Right kidney (tissue), 1 donor: ENCODE measurements around the gene ASPG.
A peak's percentile ranks its signal among the peaks of the same experiment; 100 is the strongest.

Experiments used
- DNase-seq: peaks from one replicate; pipeline ENCODE4 v3.0.0-alpha.2; 2016

ASPG gene

DNA sequence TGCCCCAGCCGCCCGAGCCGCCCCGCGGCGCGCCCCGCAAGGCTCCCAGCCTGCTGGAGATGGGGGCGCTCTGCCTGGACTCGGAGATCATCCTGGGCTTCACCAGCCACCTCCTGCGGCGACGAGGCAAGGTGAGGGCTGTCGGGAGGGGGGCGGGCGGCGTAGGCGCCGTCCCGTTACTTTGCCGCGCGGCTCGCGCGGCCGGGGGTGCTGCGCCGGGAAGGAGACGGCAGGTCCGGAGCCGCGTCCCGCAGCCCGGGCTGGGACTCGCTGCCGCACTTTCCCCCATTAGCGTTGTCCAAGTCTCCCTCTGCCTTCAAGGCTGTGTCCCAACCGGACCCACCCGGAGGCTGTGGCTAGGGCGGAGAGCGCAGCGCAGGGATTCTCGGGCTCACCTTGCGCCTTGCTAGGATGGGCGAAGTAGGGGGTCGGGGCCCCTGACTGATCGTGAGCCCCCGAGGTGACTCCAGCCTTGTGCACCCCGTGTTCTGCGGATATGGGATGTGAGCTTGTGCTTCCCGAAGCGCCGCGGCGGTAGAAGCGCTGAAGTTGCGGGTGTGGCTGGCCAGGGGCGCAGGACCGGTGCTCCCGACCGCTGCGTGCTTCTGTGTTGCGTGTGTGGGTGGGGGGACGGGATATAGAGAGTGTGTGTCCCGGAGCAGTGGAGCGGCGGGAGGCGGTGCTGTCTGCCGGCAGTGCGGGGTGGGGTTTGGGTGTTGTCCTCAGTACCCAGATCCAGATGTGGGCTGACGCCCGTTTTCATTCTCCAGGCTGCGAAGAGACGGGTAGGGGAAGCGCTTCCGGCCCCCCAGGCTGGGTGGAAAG, 51.2 kb downstream of the ASPG start:
- DNase-seq: peak; percentile 52

DNA sequence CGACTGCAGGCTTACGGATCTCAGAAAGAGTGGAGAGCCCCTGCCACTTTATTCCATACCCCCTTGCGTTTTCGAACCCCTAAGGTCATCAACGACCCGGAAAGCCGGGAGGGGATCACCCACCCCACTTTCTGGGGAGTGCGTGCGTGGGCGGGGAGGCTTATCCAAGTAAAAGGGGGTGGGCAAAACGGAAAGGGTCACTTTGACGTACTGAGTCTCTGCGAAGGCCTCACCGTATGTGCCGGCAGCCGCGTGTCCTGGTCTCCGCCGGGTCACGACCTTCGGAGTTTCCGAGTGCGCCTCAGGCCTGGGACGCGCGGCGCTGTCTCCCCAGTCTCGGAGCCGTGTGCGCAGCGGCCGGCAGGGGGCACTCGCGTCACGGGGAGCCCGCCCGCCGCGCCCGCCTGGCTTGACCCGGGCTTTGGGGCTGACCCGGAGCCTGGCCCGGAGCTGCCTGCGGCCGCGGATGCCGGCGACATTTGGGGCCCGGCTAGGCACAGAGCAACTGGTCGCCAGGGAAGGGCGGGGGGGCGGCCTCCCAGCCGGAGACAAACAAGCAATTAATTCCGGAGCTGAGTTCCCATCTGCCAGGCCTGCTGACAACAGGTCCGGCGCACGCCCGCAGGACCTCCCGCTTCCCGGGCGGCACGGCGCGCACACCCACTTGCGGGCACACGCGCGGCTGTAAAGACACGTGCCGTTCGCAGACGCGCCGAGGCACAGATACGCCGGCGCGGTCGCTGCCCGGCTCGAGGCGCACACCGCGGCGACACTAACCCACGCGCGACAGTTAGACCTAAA, 52.0 kb downstream of the ASPG start:
- DNase-seq: peak; percentile 86

DNA sequence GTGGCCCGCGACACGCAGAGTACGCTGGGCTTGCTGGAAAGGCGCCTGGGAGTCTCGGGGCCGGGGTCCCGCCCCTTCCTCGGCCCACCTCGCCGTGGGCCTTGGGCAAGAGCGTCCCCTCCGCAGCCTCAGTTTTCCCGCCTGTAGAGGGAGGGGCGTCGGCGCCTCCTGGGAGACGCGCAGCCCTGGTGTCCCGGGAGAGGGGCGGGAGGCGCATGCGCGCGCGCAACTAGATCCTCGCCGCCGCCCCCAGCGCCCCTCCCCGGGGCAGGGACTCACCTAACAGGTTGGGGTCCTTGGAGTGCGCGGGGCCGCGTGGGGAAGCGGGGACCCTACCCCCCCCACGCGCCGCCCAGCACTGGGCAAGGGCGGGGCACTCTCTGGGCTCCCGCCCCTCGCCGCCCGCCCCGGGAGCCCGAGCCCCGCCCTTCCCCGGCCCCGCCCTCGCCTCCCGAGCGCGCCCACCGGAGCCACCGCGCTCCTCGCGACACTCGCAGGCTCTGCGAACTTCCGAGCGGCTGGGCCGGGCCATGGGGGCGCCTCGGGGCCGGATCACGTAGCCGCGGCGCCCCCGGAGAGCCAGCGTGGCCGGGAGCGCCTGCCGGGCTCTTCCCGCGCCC, 52.7 kb downstream of the ASPG start, which contains the start of gene KIF26A:
Gene KIF26A (plus strand): TSS at position 490 of the 620 bp plus-strand sequence. CDS start 136 bp downstream, outside the sequence.
- peak; percentile 85 for DNase-seq

DNA sequence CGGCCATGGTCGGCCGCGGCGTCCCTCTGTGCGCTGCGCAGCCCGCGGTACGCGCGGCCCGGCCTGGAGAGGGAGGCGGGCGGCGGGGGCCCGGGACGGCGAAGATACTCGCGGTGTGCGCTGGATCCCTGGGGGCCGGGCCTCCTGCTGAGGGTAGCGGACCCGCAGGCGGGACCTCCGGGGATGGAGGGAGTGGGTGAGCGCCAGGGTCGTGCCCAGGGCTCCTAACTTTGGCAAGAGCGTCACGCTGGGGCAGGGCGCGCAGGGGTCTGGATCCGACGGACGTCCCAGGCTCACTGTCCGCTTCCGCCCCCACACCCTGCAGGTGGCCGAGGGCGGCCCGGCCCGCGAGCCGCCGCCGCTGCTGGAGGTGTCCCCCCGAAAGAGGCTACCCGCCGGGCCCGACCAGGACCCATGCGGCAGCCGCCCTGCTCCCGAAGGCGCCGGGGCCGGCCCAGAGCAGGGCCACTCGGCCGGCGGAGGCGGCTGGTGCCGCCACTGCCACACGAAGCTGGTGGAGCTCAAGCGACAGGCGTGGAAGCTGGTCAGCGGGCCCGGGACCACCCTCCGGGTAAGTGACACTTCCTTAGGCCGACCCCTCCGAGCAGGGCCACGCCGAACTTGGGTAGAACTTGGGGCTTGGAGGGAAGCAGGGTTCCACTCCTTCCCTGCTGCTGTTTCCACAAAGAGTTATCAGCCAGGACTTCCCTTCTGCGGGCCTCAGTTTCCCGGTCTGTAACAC, 53.4 kb downstream of the ASPG start:
- peak; percentile 72 for DNase-seq

DNA sequence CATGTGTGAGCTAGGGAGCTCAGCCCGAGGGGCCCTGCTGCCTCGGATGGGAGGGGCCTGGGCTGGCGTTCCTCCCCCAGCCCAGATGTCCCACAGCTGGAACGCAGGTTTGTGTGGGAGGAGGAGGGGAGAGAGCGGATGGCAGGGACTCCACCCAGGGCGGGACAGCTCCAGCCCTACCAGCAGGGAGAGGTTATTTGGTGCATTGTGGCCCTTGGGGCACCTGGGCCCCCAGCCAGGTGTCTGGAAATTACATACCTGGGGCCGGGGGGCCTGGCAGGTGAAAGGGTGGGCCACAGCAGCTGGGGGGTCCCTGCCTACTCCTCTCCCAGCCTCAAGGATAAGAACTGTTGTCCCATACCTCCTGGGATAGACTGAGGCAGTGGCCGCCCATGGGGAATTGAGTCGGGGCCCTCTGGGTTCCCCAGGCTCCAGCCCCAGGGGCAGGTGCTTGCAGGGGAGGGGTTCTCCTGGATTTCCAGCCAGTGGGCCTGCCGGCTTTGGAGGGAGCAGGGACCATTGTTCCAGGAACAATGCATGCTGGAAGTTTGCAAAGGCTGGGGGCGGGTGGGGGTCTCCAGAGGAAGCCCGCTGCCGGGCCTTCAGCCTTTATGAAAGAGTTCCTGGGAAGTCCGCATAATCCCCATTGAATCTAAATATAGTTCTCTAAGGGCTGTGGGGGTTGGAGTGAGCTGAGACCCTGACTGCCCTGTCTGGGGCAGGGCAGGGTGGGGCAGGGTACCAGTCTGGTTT, 54.1 kb downstream of the ASPG start:
- no peak for DNase-seq

DNA sequence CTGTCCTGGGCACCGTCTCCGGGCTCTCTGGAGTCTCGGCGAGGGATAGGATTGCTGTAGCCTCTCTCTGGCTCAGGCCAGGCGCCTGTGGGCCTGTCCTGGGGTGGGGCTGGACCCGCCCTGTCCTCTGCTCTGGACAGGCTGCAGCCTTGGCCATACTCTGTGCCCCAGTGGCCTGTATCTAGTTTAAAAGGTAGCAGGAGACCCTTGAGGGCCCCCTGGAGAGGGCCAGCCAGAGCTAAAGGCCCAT, 54.6 kb downstream of the ASPG start:
- no peak for DNase-seq

DNA sequence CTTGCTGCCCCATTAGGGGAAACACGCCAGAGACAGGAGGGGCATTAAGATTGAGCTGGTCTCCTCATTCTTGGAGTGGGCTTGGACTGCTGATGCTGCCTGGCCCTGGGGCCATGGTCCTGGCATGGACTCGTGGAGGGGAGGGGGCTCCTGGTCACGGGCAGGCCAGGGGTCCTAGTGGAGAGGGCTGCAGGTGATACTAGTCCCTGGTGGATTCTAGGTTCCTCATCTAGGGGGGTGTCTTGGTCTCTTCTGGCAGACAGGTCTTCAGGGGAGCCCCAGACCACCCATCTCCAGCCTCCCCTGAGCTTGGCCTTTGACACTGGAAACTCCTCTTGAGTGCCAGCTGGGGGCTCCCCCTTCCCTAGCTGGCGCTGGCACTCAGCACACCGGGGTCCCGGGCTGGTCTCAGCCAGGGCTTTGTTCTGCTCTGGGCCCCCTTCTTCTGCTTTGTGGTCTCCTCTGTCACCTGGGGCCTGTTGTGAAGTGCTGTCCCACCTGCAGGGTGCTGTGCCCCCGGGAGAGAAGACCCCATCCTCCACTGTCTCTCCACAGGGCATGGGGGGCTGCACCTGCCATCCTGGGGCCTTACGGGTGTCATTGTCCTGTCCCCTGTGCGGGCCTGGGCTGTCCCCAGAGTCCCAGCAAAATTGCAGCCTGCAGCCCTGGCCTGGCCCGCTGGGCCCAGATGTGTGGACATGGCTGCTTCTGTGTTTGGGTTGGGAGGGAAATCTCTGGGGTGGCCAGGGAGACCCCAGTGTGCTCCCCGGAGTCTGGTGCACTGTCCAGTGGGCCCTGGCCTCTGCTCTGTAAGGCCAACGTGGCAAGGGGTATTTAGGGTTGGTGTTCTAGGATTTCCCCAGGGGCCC, 55.2 kb downstream of the ASPG start:
- no peak for DNase-seq

DNA sequence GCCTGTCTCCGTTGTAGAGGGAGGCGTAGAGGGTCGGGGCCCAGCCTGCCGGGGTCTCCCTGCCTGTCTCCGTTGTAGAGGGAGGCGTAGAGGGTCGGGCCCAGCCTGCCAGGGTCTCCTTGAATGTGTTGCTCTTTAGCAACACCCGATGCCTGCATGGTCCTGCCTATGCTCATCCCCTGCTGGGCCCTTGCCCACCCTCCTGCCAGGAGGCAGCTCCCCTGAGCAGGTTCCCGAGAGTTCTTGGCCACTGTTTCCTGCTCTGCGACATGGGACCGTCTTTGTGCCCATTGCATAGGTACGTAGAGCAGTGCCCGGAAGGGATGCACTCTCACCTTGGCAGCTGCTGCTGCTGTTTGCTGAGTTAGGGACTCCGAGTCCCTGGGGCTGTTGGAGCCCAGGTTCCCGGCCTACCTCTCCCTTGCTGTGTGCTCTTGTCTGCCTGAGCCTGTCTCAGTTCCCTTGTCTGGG, 56.2 kb downstream of the ASPG start:
- no peak for DNase-seq

DNA sequence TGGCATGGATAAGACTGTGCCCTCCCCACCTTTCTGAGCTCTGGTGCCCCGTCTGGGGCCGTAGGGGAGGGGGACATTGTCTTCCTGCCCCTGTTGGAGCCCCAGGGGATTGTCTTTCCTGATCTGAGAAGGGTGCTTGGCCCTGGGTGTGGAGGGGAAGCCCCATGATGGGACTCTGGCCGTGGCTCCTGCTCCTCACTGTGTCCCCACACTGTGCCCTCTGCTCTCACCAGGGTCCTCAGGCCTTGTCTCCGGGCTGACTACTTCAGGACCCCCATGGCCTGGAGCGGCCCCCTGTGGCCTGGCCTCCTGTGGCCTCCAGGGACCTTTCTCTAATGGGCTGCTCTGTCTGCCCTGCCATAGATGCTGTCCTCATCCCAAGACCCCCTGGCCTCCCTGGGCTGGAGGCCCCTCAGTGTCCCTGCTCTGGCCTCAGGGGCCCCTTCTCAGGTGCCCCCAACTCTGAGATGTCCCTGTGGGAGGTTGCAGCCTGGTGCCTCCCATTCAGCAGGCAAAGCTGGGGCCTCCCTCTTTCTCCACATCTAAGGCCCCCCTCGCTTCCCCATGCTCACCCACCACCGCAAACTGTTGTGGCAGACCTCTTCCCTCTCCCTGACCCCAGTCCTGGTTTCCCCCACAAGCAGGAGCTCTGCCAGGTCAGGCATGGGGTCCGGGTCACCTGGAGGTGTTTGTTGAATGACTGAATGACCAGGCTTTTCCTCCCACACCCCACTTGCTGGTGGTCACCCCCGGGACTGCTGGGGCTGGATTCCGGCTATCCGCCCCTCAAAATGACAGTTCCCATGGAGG, 56.8 kb downstream of the ASPG start:
- DNase-seq: no peak

DNA sequence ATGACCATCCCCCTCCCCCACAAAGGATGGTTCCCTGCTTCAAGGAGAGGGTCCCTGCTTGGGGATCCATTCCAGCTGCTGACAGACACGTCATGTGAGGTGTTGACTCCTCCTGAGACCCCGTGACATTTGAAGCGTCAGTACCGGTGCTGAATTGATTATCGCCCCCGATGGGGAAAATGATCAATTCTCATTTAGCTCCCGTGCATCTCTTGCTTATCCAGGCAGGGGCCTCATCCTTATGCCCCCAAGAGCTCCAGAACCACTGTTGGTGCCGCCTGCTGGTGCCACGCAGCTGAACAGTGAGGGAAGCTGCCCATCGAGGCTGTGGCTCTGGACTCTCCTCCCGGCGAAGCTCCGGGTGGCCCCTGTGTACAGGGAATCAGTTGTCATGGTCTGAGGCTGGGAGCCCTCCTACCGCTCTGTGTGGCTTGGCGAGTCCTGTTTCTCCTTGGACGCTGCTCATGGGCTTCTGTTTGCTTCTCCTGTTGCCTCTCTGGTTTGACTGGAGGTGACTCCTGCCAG, 57.5 kb downstream of the ASPG start:
- DNase-seq: no peak

DNA sequence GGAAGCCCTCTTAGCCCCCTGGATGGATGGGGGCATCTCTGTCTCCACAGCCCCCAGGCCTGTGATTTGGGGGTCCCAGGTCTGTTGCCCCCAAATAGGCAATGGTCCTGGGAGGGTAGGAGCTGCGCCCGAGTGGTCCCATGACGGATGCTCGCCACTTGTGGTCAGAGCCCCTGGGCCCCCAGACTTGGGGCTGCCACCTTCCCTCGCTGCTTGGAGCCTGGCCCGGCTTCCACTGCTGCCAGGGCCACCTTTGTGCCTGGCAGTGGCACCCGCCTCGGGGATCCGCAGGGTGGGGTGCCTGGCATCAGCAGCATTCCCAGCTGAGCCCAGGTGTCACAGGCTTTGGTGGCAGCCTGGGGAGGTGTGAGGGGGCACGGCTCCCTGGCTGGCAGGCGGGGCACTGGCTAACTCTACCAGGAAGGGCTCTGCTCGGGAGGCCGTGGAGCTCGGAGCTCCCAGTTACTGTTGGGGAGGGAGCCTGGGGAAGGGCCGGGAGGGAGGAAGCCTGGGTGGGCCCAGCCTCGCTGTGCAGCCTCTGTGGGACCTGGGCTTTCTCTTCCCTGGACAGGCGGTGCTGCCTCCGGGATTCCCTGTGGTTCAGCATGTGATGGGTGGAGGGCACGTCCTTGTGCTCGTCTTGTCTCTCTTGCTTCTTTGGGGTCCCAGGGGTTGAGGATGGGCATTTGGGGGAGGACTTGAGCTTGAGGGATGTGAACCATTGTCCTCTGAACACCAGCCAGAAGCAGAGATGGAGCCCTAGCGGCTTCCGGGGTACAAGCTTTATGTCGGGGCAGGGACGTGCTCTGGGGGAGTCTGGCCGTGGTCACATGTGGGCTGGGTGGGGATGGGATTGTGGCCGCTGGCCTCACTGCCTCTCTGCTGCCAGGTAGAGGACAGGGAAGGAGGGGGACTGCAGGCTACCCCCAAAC, 58.3 kb downstream of the ASPG start:
- no peak for DNase-seq

DNA sequence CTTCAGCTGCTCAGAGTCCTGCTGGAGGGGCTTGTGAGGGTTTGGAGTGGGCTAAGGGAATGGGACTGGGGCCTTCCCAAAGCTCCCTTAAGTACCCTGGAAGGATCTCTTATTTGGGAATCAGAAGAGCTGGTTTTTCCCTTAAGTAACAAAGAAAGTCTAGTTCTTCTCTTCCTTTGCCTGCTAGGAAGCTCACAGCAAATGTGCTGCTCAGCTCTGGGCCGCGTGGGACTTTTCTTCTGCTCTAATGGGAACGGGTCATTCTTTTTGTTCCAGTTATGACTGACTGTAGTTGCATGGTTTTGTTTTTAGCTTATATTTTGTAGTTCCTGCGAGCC, 58.9 kb downstream of the ASPG start:
- DNase-seq: no peak

DNA sequence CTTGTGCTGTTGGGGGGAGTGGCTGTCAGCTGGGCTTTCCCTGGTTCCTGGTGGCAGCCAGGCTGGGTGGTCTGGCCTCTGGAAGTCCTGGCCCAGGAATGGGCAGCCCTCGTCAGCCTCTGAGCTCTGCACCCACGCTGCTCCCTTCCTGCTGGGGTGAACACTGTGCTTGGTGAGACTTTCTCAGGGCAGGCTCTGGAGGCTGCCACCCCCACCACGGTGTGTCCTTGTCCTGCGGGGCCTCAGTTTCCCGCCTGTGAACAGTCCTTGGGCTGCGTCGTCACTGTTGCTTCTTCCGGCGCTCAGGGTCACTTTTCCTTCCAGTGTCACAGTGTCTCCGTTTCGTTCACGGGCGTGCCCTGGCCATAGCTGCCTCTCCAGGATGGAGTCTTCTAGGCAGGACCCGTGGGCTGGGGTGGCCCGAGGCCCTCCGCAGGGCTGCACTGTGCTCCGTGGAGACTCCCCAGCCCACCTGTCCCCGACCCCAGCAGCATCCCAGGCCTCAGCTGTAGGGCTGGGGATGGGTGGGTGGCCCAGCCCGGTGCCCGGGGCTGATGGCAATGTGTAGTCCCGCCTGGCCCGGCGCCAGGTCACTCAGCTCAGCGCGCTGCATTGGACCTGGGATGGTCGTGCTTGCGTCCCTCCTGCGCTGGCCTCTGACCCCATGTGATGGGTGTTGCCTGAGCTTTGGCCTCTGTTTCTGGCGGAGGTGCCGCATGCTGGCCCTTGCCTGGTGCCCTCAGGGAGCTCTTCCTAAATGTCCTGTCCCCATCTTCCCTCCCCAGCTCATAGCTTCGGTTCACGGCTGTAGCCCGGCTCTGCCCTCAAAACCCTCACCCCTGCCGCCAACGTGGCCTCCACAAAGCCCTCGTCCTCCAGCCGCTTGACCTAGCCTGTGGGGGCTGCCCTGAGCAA, 59.7 kb downstream of the ASPG start:
- DNase-seq: no peak

DNA sequence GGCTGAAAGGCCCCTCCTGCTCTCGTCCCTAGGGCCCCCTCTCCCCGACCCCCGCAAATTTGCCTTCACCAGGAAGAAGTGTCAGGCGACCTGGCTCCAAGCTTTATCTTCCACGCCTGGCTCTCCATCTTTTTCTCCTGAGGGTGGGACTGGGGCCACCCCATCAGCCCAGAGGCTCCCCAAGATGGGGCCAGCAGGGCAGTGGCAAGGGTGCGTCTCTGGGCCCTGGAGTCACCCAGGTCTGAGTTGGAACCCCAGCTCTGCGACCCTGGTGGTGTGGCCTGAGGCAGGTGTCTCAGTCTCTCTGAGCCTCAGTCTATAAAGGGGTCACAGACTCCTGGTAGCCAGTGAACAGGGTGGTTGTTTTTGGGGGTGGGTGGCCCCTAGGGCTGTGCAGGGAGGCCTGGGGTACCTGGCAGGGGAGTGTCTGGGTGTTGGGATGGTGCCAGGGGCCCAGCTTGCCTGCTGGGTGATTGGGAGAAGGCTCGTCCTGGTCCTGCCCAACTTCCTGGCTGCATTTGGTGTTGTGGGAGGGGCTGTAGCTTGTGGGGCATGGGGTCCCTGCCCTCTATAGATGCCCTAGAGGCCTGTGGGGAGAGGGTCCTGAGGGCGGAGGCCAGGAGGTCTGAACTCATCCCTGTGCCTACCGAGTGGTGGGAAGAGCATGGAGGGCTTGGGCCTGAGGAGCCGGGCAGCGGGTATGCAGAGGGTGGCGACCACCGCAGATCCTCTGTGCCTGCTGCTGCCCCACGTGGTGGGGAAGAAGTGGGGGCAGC, 60.5 kb downstream of the ASPG start:
- no peak for DNase-seq

DNA sequence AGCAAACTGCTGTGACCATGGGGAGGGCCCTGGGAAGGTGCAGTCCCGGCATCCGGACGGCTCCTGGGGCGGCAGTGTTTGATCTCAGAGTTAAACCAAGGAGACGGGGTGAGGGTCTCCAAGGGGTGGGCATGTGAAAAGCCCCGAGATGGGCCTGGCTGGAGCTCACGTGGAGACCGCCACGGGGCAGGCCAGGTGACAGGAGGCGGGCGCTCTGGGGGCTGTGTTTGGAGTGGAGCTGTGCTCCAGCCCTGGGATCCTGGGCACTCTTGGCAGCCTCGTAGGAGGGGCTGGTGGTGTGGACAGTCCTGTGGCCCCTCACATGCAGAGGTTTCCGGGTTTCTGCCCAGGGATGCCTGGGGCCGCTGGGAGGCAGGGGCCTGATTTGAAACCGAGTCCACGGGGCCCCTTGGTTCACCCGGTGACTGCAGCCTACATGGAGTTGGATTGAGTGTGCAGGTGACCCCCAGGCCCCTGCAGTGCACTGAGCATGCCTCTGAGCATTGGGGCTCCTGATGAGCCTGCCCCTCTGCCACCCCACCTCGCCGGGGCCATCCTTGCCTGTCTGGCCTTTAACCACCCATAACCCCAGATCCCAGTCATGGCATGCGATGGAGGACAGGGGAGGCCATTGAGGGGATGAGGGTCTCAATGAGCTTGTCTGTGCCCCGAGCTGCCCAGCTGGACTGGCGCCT, 61.3 kb downstream of the ASPG start:
- DNase-seq: no peak
